GM21381 (cell line): Measurements from ENCODE around the gene IGFLR1.

ENCODE experiments used
- ATAC-seq: cut with Tn5 transposase; IDR thresholded peaks from one replicate; pipeline ENCODE4 v1.9.1; 2021; ENCODE audit warnings: mild to moderate bottlenecking, moderate library complexity; ENCODE audit not compliant: unreplicated experiment

The IGFLR1 gene

DNA sequence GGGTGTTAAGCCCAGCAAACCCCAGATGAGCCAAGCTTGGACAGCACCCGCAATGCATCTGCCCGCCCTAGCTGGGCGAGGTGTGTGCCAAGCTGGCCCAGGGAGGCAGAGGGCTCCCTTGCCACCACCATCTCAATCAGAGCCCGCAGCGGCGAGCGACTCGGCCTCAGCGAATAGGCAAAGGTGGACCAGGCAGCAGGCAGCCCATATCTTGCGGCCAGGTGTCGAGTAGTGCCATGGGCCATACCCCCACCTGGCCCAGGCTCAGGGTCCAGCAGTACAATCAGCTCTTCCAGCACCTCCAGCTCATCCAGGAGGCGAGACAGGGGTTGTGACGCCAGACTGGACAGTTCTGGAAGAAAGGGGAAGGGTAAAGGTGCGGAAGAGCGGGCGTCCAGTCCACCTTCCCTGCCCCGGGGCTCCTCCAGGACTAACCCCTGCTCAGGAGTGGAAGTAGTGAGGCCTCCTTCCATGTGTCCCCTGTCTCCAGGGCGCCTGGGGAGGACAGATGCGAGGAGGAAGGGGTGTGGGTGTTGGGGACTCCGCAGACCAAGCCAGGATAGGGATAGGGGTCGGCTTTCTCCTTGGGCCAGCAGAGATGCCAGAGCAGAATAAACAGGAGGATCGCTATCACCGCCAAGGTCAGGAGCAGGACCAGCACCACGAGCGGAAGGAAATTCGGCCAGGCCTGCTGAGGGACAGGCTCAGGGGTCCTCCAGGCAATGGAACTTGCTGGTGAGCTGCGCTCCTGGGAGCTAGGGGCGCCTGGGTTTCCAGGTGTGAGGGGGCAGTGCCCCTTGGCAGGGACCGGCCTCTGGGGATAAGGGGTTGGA lies 2.8 kb downstream of the IGFLR1 start:
- no peak for ATAC-seq

GRCh38 chr19:35738887-35739229 lies 3.4 kb downstream of the IGFLR1 start:
- no peak for ATAC-seq

DNA sequence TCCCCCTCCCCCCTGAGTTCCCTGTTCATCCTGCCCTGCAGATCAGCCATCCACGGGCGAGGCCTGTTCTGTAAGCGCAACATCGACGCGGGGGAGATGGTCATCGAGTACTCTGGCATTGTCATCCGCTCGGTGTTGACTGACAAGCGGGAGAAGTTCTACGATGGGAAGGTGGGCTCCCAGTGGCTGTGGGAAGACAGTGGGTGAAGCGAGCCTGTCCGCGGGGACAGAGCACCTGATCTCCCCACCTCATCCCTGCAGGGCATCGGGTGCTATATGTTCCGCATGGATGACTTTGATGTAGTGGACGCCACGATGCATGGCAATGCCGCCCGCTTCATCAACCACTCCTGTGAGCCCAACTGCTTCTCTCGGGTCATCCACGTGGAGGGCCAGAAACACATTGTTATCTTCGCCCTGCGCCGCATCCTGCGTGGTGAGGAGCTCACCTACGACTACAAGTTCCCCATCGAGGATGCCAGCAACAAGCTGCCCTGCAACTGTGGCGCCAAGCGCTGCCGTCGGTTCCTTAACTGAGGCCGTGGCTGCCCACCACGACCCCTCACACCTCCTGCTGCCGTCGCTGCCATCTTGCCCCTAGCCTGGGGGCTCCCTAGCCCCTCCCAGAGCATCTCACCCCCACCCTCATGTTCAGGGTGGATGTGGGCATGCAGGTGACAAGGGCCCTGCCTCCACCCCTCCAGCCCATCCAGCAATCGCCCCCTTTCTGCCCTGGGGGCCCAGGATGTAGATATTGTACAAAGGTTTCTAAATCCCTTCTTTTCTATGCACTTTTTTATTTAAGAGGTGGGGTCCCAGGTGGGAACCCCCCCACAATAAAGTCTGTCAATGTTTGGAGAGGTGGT lies 4.0 kb downstream of the IGFLR1 start:
- no peak for ATAC-seq

DNA sequence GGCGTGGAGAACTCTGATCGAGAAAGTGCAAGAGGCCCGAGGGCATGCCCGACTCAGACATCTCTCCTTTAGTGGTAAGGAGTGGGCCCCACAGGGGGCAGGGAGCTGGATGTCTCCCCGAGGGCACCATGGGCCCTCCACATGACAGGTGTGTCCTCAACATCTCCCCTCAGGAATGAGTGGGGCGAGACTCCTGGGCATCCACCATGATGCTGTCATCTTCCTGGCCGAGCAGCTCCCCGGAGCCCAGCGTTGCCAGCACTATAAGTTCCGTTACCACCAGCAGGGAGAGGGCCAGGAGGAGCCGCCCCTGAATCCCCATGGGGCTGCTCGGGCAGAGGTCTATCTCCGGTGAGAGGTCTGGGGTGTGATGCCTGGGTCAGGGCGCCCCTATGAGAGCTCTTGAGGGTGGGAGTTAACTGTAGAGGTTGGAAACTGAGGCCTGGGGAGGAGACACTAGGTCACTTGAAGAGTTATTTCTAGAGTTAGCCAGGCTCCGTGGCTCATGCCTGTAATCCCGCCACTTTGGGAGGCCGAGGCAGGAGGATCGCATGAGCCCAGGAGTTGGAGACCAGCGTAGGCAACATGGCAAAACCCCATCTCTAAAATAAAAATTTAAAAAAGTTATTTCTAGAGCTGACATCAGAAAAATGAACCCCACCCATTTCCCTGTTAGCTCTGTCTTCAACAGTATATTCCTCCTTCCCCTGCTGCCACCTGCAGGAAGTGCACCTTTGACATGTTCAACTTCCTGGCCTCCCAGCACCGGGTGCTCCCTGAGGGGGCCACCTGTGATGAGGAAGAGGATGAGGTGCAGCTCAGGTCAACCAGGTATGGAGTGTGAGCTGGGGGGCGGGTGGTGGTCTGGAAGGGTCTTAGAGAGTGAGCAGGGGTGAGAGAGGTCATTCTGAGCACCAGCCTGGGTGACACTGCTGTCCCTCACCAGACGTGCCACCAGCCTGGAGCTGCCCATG lies 5.1 kb downstream of the IGFLR1 start:
- no peak for ATAC-seq

DNA sequence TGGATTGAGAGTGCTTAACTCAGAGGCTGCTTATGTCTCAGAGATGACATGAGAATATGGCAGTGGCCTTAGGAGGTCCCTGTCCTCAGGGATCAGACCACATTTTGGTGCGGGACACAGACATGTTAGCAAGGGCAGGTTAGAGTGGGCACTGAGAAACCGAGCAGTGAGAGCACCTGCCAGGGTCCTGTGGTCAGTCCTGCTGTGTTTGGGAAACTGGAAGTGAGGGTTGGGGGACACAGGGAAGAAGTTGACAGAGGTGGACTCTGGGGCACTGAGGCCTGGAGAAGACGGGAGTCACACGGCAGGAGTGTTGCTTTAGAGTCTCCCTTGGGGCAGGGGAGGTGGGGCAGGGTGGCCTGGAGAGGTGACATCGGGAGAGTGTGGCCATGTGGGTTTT lies 7.4 kb downstream of the IGFLR1 start:
- ATAC-seq = no peak

- no peak for ATAC-seq
Measured at GRCh38 chr19:35734273-35734672, 8.0 kb downstream of the IGFLR1 start.

DNA sequence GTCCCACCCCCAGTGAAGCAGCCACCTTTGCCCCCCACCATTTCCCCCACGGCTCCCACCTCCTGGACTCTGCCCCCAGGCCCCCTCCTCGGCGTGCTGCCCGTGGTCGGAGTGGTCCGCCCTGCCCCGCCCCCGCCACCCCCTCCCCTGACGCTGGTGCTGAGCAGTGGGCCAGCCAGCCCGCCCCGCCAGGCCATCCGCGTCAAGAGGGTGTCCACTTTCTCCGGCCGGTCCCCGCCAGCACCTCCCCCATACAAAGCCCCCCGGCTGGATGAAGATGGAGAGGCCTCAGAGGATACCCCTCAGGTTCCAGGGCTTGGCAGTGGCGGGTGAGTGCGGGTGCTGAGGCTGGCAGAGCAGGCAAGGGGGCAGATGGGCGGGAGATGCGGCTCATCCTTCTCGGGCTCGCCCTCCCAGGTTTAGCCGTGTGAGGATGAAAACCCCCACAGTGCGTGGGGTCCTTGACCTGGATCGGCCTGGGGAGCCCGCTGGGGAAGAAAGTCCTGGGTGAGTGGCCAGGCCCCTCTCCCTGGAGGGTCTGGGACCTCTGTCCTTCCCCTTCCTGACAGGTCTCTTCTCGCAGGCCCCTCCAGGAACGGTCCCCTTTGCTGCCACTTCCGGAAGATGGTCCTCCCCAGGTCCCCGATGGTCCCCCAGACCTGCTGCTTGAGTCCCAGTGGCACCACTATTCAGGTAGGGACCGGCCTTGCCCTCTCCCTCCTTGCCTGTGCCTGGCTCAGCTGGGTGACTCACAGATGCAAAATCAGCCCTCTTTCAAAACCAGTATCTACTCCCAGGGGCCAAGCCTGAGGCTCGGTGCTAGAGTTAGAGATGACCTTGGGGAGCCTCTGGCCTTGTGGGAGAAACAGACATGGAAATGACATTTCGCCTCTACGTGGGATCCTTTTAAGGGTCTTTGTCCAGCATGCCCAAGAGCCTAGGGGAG lies 8.8 kb downstream of the IGFLR1 start:
- no peak for ATAC-seq

- no peak for ATAC-seq
Measured at GRCh38 chr19:35732540-35733179, 9.6 kb downstream of the IGFLR1 start.

GRCh38 chr19:35731779-35732405 lies 10.4 kb downstream of the IGFLR1 start:
- ATAC-seq = no peak

DNA sequence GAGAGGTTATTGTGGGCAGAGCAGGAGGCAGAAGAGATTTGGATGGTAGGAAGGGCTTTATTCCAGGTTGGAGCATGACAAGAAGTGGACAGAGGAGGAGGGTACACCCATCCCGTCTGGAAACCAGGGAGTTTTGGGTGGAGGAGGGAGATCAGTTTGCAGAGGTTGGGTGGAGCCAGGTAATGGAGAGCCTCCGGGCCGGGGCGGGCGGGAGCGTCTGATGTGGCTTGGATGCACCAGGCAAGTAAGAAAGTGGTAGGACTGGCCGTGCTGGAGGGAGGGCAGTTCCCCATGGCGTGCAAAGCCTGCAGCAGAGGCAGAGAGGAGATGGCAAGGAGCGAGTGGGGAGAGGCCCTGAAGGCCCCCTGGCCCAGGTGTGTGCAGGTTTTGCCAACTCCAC lies 10.9 kb downstream of the IGFLR1 start:
- no peak for ATAC-seq

GRCh38 chr19:35730326-35730725 lies 11.9 kb downstream of the IGFLR1 start:
- ATAC-seq = no peak

GRCh38 chr19:35729763-35730162 lies 12.5 kb downstream of the IGFLR1 start:
- no peak for ATAC-seq

DNA sequence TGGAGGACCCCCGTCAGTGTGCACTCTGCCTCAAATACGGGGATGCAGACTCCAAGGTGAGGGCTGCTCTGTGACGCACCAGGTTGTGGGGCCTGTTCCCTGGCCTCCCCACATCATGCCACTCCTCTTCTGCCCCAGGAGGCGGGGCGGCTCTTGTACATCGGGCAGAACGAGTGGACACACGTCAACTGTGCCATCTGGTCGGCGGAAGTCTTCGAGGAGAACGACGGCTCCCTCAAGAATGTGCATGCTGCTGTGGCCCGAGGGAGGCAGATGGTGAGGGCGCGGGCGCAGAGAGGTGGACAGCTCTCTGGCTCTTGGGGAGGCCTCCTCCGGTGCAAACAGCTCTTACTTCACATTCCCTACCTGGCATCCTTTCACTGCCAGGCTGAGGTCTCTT lies 13.2 kb downstream of the IGFLR1 start:
- ATAC-seq = no peak

DNA sequence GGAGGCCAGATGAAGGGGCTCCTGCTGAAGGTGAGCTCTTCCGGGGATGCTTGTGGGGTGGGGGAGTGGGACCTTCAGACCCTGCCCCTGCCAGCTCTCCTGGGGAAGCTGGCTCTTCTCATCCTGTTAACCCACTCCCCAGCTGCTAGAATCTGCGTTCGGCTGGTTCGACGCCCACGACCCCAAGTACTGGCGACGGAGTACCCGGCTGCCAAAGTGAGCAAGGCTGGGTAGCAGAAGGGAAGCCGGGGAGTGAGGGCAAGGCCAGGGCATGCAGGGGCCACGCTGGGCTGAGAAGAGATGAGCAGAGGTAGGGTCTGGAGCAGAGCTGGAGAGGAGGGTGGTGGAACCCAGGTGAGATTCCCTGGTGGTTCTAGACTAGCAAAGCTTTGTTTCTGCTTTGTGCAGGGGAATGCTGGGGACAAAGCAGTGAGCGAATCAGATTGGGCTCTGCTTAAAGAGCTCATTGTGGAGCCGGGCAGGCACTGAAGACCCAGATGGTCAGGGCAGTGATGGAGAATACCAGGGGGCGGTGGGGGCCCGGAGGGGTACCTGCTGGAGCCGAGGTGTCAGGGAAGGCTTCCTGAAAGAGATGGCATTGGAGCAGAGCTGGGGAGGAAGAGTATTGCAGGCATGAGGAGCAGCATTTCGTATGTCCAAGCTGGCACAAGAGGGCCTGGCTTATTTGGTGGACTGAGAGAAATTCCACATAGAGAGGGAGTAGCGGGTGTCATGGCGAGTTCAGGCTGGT lies 14.1 kb downstream of the IGFLR1 start:
- ATAC-seq = no peak

DNA sequence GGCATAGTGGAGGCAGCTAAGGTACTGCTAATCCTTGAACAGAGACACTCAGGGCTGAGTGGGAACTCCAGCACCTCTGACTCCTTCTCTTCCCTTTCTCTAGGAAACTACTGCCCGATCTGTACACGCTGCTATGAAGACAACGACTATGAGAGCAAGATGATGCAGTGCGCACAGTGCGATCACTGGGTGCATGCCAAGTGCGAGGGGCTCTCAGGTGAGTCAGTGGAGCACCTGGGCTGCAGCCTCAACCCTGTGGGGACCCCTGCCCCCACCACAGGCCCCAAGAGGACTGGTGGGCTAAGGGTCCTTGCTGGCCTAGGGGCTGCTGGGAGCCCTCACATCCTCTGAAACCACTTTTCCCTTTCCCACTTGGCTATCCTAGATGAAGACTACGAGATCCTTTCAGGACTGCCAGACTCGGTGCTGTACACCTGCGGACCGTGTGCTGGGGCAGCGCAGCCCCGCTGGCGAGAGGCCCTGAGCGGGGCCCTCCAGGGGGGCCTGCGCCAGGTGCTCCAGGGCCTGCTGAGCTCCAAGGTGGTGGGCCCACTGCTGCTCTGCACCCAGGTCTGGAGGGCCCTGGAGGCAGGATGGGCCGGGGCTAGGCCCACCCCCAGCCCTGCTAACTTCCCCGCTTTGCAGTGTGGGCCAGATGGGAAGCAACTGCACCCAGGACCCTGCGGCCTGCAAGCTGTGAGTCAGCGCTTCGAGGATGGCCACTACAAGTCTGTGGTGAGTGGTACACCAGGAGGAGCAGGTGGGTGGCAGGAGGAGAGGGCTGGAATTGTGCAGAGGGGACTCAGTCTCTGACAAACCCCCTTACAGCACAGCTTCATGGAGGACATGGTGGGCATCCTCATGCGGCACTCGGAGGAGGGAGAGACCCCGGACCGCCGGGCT lies 14.9 kb downstream of the IGFLR1 start:
- ATAC-seq = no peak

DNA sequence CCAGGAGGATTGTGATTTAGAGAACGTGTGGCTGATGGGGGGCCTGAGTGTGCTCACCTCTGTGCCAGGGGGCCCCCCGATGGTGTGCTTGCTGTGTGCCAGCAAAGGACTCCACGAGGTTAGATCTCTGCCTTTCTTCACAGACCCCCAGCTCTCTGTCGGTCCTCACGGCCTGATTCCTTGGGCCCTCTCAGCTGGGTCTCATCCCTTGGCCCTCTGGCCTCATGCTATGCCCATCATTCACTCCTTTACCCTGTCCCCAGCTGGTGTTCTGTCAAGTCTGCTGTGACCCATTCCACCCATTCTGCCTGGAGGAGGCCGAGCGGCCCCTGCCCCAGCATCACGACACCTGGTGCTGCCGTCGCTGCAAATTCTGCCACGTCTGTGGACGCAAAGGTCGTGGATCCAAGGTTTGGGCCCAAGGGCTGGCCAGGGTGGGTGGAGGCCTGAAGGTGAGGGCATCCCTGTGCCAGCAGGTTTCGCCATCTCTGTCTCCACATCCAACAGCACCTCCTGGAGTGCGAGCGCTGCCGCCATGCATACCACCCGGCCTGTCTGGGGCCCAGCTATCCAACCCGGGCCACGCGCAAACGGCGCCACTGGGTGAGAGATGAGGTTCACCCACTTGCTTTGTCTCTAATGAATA lies 16.9 kb downstream of the IGFLR1 start:
- no peak for ATAC-seq

DNA sequence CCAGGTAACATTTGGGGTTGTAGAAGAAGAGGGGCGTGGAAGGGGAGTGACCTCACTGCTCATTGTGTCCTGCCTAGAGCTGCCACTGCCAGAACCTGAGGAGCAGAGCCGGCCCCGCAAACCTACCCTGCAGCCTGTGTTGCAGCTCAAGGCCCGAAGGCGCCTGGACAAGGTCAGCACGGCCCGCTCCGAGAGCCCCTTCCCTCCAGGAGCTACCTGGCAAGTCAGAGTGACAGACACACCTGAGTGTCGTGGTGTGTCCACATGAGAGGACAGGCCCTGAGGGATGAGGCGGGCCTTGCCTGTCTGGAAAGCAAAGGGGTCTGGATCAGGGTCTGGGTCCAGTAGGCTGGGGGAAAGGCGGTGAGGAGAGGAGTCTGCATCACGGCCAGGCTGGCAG lies 17.7 kb downstream of the IGFLR1 start:
- ATAC-seq = no peak
